HepG2 (cell line): ENCODE results near the gene NSUN5. TPM values are rescaled to one million over a fixed set of nuclear protein-coding genes. Genes with fewer than 3 reads are reported as not detected.

Source experiments
- ASH2L ChIP-seq: fragments of 300-600, 200-600 bp; sonication (generic); IDR thresholded peaks from 2 replicates; pipeline ENCODE4 v1.7.0; 2017; ENCODE audit warnings: low read depth, mild to moderate bottlenecking, moderate library complexity, mixed read lengths, low read length; ENCODE audit not compliant: insufficient read length
- CBX2 ChIP-seq, 2 experiments: fragments of 200-600 bp in 1 of 2; sonication (generic); formaldehyde crosslinking in 1 of 2; IDR thresholded peaks; 2 replicates each; pipeline versions ENCODE4 v1.7.0 to v1.8.1; 2018 to 2022; ENCODE audit warnings: low read depth in 2 of 2, low read length in 1 of 2, mild to moderate bottlenecking in 1 of 2, missing genetic modification reagents in 1 of 2
- CCDC6 ChIP-seq: sonication (generic); formaldehyde crosslinking; IDR thresholded peaks from 2 replicates; pipeline ENCODE4 v1.8.1; 2022; ENCODE audit warnings: mild to moderate bottlenecking, missing genetic modification reagents, moderate library complexity
- GABPB1 ChIP-seq: IDR thresholded peaks from 2 replicates; pipeline ENCODE4 v1.6.1; 2016; ENCODE audit warnings: mild to moderate bottlenecking, missing genetic modification reagents, moderate library complexity, missing compliant biosample characterization
- GZF1 ChIP-seq: sonication (generic); formaldehyde crosslinking; IDR thresholded peaks from 2 replicates; pipeline ENCODE4 v1.5.1; 2020; ENCODE audit warnings: mild to moderate bottlenecking, missing genetic modification reagents
- HNRNPL ChIP-seq: fragments of 200-400 bp; formaldehyde crosslinking; IDR thresholded peaks from 2 replicates; pipeline ENCODE4 v1.6.1; 2017; ENCODE audit warnings: mild to moderate bottlenecking, low read depth, low read length
- NCOA5 ChIP-seq: sonication (generic); formaldehyde crosslinking; IDR thresholded peaks from 2 replicates; pipeline ENCODE4 v1.4.0; 2020; ENCODE audit warnings: missing genetic modification reagents
- NR2F1 ChIP-seq, 2 experiments: fragments of 450-650 bp in 1 of 2; formaldehyde crosslinking in 1 of 2; IDR thresholded peaks; 2 replicates each; pipeline versions ENCODE4 v1.5.0 to v1.6.1; 2016 to 2020; ENCODE audit warnings: mild to moderate bottlenecking in 1 of 2, missing compliant biosample characterization in 1 of 2, missing genetic modification reagents in 1 of 2, moderate library complexity in 1 of 2
- SP140L ChIP-seq: sonication (generic); formaldehyde crosslinking; IDR thresholded peaks from 2 replicates; pipeline ENCODE4 v1.4.0; 2020; ENCODE audit warnings: missing genetic modification reagents, borderline replicate concordance
- TOE1 ChIP-seq: sonication (generic); formaldehyde crosslinking; IDR thresholded peaks from 2 replicates; pipeline ENCODE4 v1.4.0; 2020; ENCODE audit warnings: mild to moderate bottlenecking, missing genetic modification reagents
- TSC22D2 ChIP-seq: sonication (generic); formaldehyde crosslinking; IDR thresholded peaks from 2 replicates; pipeline ENCODE4 v1.5.1; 2020; ENCODE audit warnings: missing genetic modification reagents, mild to moderate bottlenecking, borderline replicate concordance
- ZFX ChIP-seq: sonication (generic); formaldehyde crosslinking; IDR thresholded peaks from 2 replicates; pipeline ENCODE4 v1.4.0; 2020; ENCODE audit warnings: mild to moderate bottlenecking, low read depth, missing genetic modification reagents, moderate library complexity
- ZNF17 ChIP-seq: sonication (generic); formaldehyde crosslinking; IDR thresholded peaks from 2 replicates; pipeline ENCODE4 v1.5.0; 2020; ENCODE audit warnings: mild to moderate bottlenecking, missing genetic modification reagents
- ZNF24 ChIP-seq: fragments of 450-650 bp; IDR thresholded peaks from 2 replicates; pipeline ENCODE4 v1.6.1; 2017; ENCODE audit warnings: antibody characterized with exemption, mild to moderate bottlenecking
- ZNF256 ChIP-seq: sonication (generic); formaldehyde crosslinking; conservative IDR thresholded peaks from 2 replicates; pipeline ENCODE4 v1.4.0; 2020; ENCODE audit warnings: missing genetic modification reagents
- ZNF782 ChIP-seq: sonication (generic); formaldehyde crosslinking; IDR thresholded peaks from 2 replicates; pipeline ENCODE4 v1.4.0; 2020; ENCODE audit warnings: missing genetic modification reagents, mild to moderate bottlenecking, borderline replicate concordance
- ZSCAN9 ChIP-seq: IDR thresholded peaks from 2 replicates; pipeline ENCODE4 v1.6.1; 2016; ENCODE audit warnings: borderline replicate concordance
- polyA plus RNA-seq, 8 experiments: library from polyadenylated mRNA; depleted of rRNA in 3 of 8; stranded (reverse) in 7 of 8; unstranded in 1 of 8; fragments of >200 nt; fragmentation: Illumina TruSeq in 4 of 8; extraction: Trizol in 4 of 8; gene quantifications; 2 replicates each; pipeline versions ENCODE4 v1.2.1 to v1.2.3, GENCODE V29; 2011 to 2016; ENCODE audit warnings: low read depth in 4 of 8, missing spikeins in 1 of 8, mixed read lengths in 1 of 8; ENCODE audit not compliant: insufficient read depth in 1 of 8
- total RNA-seq, 5 experiments: library from RNA; depleted of rRNA; stranded (reverse); fragments of >200 nt; fragmentation: Illumina TruSeq; extraction: Trizol; gene quantifications; 2 replicates each; pipeline ENCODE4 v1.2.3, GENCODE V29; 2016; ENCODE audit warnings: low read depth in 1 of 5
- TF ChIP-seq, protein P1 (sequence below): sonication (generic); formaldehyde crosslinking; IDR thresholded peaks from 2 replicates; pipeline ENCODE4 v1.4.0; 2020; ENCODE audit warnings: missing genetic modification reagents, borderline replicate concordance
- TF ChIP-seq, protein P2 (sequence below), 2 experiments: fragments of 450-650 bp in 1 of 2; sonication (generic) in 1 of 2; formaldehyde crosslinking; IDR thresholded peaks; 2 replicates each; pipeline versions ENCODE4 v1.5.0 to v1.8.0; 2020 to 2022; ENCODE audit warnings: mild to moderate bottlenecking in 1 of 2, missing genetic modification reagents in 1 of 2
- TF ChIP-seq, protein P3 (sequence below): sonication (generic); formaldehyde crosslinking; IDR thresholded peaks from 2 replicates; pipeline ENCODE4 v1.8.1; 2023; ENCODE audit warnings: mild to moderate bottlenecking, missing genetic modification reagents
- TF ChIP-seq, protein P4 (sequence below): sonication (generic); formaldehyde crosslinking; IDR thresholded peaks from 2 replicates; pipeline ENCODE4 v1.5.0; 2020; ENCODE audit warnings: missing genetic modification reagents, mild to moderate bottlenecking, borderline replicate concordance
- TF ChIP-seq, protein P5 (sequence below): sonication (generic); formaldehyde crosslinking; IDR thresholded peaks from 2 replicates; pipeline ENCODE4 v1.5.0; 2020; ENCODE audit warnings: missing genetic modification reagents

The NSUN5 gene
- total and polyA plus RNA-seq, 2 of the 13 experiments (the other 11 are each of a cell fraction or from before 2014, with no cell fraction given) = 19.9 to 35.8 TPM

DNA sequence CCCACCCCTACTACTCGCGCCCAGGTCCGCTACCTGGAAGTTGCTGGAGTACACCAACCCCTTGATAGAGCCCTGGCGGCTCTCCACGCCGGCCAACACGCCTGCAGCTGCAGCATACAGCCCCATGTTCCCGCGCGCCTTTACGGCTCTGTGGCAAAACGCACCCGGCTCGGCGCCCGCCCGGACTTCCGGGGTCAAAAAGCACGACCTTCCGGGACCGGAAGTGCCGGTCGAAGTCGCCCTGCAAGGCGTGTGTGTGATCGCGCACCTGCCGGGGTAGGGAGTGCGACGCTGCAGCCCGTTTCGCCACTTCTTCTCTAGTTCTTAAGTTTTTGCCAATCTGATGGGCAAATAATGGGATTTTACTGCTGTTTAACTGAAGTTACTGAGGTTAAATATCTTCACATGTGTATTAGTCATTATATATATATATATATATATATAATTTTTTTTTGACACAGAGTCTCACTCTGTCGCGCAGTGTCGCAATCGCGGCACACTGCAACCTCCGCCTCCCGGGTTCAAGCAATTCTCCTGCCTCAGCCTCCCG is at the start of gene NSUN5 (continued):
- peak; percentile 80 for TF ChIP-seq ZFX (CRISPR knock-in tag)
- TF ChIP-seq, protein P1, sequence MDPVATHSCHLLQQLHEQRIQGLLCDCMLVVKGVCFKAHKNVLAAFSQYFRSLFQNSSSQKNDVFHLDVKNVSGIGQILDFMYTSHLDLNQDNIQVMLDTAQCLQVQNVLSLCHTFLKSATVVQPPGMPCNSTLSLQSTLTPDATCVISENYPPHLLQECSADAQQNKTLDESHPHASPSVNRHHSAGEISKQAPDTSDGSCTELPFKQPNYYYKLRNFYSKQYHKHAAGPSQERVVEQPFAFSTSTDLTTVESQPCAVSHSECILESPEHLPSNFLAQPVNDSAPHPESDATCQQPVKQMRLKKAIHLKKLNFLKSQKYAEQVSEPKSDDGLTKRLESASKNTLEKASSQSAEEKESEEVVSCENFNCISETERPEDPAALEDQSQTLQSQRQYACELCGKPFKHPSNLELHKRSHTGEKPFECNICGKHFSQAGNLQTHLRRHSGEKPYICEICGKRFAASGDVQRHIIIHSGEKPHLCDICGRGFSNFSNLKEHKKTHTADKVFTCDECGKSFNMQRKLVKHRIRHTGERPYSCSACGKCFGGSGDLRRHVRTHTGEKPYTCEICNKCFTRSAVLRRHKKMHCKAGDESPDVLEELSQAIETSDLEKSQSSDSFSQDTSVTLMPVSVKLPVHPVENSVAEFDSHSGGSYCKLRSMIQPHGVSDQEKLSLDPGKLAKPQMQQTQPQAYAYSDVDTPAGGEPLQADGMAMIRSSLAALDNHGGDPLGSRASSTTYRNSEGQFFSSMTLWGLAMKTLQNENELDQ = peak; percentile 66; the same call in 1 of the 2 replicates
- TF ChIP-seq ZNF17 (CRISPR knock-in tag) = no peak
- TF ChIP-seq ZSCAN9 = peak; percentile 89
- TF ChIP-seq, protein P2, sequence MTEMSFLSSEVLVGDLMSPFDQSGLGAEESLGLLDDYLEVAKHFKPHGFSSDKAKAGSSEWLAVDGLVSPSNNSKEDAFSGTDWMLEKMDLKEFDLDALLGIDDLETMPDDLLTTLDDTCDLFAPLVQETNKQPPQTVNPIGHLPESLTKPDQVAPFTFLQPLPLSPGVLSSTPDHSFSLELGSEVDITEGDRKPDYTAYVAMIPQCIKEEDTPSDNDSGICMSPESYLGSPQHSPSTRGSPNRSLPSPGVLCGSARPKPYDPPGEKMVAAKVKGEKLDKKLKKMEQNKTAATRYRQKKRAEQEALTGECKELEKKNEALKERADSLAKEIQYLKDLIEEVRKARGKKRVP (CRISPR knock-in tag; IDR thresholded peaks at IDR 0.05) = peak in 1 of 2 experiments; percentile 77; a peak in 2 of 4 replicates
- TF ChIP-seq GZF1 (CRISPR knock-in tag) = 0 out of 2 replicates have a peak, but pooled peaks have one; percentile 70
- peak; percentile 96 for TF ChIP-seq GABPB1
- TF ChIP-seq NCOA5 = no peak
- peak; percentile 96; the same call in 1 of the 2 replicates for TF ChIP-seq CCDC6 (CRISPR knock-in tag)
- no peak for TF ChIP-seq ZNF24
- peak; percentile 72; the same call in 1 of the 2 replicates for TF ChIP-seq SP140L (CRISPR knock-in tag)
- TF ChIP-seq, protein P3, sequence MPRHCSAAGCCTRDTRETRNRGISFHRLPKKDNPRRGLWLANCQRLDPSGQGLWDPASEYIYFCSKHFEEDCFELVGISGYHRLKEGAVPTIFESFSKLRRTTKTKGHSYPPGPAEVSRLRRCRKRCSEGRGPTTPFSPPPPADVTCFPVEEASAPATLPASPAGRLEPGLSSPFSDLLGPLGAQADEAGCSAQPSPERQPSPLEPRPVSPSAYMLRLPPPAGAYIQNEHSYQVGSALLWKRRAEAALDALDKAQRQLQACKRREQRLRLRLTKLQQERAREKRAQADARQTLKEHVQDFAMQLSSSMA = peak; percentile 23; the same call in 1 of the 2 replicates
- peak; percentile 87 for TF ChIP-seq ZNF256
- TF ChIP-seq ZNF782 (CRISPR knock-in tag) = peak; percentile 32; the same call in 1 of the 2 replicates
- TF ChIP-seq TOE1 (CRISPR knock-in tag) = no peak
- TF ChIP-seq TSC22D2 = peak; percentile 82; the same call in 1 of the 2 replicates
- no peak for TF ChIP-seq CBX2 (IDR thresholded peaks at IDR 0.05; ENCODE audit: low read depth, low read length)
- TF ChIP-seq CBX2 (CRISPR knock-in tag; IDR thresholded peaks at IDR 0.05; ENCODE audit: low read depth) = no peak
- TF ChIP-seq NR2F1 (CRISPR knock-in tag; IDR thresholded peaks at IDR 0.05) = peak; percentile 88 to 91
- TF ChIP-seq, protein P4, sequence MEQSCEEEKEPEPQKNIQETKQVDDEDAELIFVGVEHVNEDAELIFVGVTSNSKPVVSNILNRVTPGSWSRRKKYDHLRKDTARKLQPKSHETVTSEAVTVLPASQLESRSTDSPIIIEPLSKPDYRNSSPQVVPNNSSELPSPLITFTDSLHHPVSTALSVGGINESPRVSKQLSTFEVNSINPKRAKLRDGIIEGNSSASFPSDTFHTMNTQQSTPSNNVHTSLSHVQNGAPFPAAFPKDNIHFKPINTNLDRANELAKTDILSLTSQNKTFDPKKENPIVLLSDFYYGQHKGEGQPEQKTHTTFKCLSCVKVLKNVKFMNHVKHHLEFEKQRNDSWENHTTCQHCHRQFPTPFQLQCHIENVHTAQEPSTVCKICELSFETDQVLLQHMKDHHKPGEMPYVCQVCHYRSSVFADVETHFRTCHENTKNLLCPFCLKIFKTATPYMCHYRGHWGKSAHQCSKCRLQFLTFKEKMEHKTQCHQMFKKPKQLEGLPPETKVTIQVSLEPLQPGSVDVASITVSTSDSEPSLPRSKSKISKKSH (CRISPR knock-in tag) = no peak
- TF ChIP-seq HNRNPL = no peak
- TF ChIP-seq, protein P5, sequence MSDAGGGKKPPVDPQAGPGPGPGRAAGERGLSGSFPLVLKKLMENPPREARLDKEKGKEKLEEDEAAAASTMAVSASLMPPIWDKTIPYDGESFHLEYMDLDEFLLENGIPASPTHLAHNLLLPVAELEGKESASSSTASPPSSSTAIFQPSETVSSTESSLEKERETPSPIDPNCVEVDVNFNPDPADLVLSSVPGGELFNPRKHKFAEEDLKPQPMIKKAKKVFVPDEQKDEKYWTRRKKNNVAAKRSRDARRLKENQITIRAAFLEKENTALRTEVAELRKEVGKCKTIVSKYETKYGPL (CRISPR knock-in tag) = peak; percentile 87; the same call in 1 of the 2 replicates
- peak; percentile 73 for TF ChIP-seq ASH2L
